NCI-H748 (cell line): ENCODE measurements around the gene TMEM163.
"Not testable (repeated sequence)": the region's sequence is repeated elsewhere in the genome, so short reads cannot be mapped to it uniquely, and the experiment has no call there.

ENCODE experiments used
- DNase-seq: peaks from one replicate; lab custom pipeline; 2025; ENCODE audit not compliant: unreplicated experiment; lab: John Stamatoyannopoulos, UW

The TMEM163 gene

DNA sequence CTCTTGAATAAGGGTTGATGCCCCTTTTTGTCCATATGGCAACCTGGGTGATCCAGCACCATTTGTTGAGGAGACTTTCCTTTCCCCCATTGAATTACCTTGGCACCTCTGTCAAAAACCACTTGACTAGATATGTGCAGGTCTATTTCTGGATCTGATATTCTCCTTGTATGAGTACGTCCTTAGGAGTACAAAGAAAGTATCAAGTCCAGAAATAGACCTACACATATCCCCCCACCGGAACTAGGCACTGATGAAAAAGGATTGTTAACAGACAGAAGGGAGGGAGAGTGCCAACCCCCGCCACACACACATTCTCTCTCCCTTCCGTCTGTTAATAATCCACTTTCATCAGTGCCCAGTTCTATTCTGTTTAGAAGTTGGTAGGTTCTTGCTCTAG lies 225.0 kb downstream of the TMEM163 start:
- no peak for DNase-seq

GRCh38 chr2:134491771-134492441 lies 226.9 kb downstream of the TMEM163 start:
- peak; percentile 84 for DNase-seq

DNA sequence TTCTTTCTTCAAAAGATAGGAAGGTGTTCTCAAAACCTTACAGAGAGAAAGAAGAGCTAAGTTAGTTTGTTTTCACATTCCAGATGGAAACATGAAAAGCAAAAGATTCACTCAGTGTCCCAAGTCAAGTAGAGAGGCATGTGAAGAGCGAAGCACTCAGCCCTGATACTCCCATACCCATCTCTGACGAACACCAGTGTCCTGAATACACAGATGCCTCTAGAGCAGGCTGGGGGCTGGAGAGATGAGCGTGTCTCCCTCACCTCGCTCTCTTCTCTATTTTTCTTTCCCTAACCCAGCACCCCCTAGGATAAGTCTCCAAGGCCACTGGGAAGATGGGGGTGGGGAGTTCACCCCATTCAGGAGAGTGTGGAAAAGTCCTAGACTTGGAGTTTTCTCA lies 227.8 kb downstream of the TMEM163 start:
- no peak for DNase-seq

DNA sequence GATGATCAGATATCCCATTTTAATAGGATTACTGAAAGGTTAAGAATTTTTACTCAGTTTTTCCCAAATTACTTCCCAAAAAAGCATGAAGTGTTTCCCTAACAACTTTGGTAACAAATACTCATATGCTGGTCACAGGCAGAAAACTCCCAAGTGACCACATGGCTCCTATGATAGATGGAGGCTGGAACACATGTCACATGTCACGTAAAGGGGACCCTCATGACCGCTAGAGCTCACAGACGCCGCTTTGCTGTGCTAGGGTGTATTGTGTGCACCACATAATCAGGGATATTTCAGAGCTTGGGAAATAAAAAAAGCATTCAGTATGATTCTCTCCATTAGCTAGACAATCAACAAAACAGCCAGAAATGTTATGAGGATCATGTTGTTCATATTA lies 228.2 kb downstream of the TMEM163 start:
- DNase-seq: no peak

DNA sequence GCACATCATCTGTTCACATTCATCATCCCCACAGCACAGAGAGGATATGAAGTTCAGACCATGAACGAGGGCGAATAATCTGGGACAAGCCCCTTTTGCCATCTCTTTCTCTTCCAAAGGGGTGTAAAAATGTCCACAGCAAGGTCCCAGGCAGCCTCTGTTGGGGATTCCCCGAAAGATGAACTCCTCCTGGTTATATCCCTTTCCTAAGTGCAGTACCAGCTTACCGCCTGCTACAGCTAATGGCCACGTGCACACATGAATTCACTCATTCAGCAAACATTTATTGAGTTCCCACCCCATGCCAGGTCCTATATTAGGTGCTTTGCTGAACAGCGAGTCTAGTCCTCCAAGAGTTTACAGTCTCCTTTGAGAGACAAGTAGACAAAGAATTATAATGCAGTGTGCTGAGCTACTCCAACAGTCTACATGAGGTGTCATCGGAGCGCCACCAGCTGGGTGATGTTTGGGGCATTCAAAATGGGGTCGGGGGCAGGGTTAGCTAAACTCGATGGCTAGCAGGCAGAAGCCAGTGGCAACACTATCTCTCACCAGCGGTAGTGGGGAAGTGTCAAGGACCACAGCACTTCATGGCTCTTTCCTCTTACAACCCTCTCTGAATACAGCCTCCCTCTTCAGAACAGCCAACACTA lies 228.9 kb downstream of the TMEM163 start:
- no peak for DNase-seq

DNA sequence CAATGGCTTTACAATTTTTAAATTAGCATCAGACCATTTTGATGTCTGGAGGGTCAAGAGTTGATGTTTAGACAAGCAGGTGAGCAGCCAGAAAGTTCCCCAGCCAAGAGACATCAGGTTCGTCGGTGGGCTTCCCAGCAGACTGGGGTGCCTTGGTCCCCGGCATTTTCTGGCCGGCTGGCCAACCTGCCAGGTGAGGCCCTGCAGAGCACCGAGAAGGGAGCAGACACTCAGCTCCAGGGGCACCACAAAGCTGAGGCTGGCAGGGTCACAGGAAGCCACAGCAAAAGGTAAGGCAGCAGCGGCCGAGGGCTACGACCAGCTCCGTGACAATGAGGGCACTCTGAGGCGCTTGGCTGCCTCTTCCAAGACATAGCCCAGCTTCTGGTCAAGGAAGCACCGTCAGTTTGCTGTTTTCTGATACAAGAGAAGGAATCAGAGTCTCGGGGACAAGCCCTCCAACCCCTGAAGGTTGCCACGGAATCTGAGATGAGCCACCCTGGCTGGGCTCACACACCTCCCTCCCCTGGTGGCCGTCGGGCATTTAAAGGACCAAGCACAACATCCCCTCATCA lies 235.9 kb downstream of the TMEM163 start:
- no peak for DNase-seq

DNA sequence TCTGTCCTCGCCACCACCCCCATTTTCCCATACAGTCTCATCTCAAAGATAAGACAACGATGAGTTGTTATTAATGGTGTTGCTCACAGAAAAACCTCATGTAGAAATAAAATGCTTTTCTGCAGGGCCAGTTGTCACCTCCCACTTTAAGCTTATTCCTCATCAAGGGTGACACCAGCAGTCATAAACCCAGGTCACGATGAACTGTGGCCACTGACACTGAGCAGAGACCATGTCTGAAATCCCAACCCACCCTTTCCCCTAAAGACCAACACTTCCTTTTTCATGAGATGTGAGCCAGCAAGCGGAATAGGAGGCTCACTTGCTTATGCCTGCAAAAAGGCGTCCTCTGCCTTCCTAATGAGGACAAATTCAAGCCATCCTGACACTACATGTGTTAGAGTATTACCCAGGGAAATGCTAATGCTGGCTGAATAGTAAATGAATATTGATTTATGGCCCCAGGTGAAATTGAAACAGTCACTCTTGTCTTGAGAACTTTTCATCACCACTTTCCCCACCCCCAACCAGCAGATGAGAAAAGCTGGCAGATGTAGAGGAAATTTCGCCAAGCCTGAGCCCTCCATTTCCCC lies 236.6 kb downstream of the TMEM163 start:
- no peak for DNase-seq

DNA sequence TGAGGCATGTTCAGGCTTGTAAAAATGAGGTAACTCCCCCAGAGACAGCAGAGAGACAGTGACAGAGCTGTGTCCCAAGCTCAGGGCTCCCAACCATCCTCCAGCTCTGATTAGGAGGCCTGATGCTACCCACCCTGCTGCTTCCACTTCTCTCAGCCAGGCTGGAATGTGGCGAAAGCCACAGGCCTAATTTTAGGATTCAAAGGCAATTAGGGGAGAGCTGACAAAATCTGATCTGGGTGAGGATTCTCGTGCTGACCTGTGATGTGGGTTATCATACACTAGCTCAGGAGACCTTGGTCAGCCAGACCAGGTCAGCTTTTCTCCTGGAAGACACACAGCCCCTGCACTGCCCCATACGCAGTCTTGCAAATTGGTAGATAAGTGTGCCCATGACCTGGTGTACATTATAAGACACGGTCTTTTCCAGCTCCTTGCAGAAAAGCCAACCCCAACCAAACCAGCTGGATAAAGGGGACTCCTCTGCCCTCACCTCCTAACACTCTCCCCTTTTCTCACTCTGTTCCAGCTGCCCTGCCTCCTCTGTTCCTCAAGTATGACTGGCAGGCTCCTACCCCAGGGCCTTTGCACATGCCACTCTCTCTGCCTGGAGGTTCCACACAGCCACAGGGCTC lies 239.0 kb downstream of the TMEM163 start:
- no peak for DNase-seq

- DNase-seq: not testable (repeated sequence)
Observed at GRCh38 chr2:134476982-134477381, 241.8 kb downstream of the TMEM163 start.

- no peak for DNase-seq
Observed at GRCh38 chr2:134470561-134471168, 248.1 kb downstream of the TMEM163 start.

- no peak for DNase-seq
Observed at GRCh38 chr2:134469516-134470115, 249.2 kb downstream of the TMEM163 start.

GRCh38 chr2:134468776-134469175 lies 250.0 kb downstream of the TMEM163 start:
- DNase-seq: no peak

DNA sequence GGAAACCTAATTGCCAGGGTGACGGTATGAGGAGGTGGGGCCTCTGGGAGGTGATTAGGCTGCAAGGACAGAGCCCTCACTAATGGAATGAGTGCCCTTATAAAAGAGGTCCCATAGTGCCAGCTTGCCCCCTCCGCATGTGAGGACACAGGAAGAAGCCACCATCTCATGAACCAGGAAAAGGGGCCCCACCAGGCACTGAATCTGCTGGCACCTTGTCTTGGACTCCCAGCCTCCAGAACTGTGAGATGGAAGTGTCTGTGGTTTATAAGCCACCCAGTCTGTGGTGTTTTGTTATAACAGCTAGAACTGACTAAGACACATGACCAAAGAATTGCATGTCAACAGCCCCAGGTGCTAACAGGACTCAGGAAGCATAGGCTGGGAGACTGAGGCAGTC lies 250.6 kb downstream of the TMEM163 start:
- DNase-seq: no peak

GRCh38 chr2:134466141-134466540 lies 252.7 kb downstream of the TMEM163 start:
- DNase-seq: peak; percentile 63

GRCh38 chr2:134465228-134466105 lies 253.3 kb downstream of the TMEM163 start:
- no peak for DNase-seq

- DNase-seq: no peak
Observed at GRCh38 chr2:134463699-134464022, 255.1 kb downstream of the TMEM163 start.

GRCh38 chr2:134462791-134463698 lies 255.8 kb downstream of the TMEM163 start:
- no peak for DNase-seq

- no peak for DNase-seq
Observed at GRCh38 chr2:134462275-134462674, 256.5 kb downstream of the TMEM163 start.

GRCh38 chr2:134461511-134461910 lies 257.3 kb downstream of the TMEM163 start:
- peak; percentile 6 for DNase-seq
